22Rv1 (cell line): ENCODE measurements around the gene HMBS.
"Not testable (repeated sequence)": the region's sequence is repeated elsewhere in the genome, so short reads cannot be mapped to it uniquely, and the experiment has no call there.

ENCODE experiments used
- H3K27ac ChIP-seq: fragments of 450-650 bp; 2 replicates; pipeline ENCODE4 v1.5.1; 2017
- CTCF ChIP-seq: fragments of 450-650 bp; IDR thresholded peaks from 2 replicates; pipeline ENCODE4 v1.5.1; 2017; ENCODE audit warnings: mild to moderate bottlenecking
- ZFX ChIP-seq: fragments of 450-650 bp; IDR thresholded peaks from 2 replicates; pipeline ENCODE4 v1.6.1; 2017; ENCODE audit warnings: antibody characterized with exemption, borderline replicate concordance

The HMBS gene

GRCh38 chr11:119084663-119085436 is at the start of gene HMBS:
Gene HMBS (plus strand): TSS chr11:119084881. CDS start chr11:119085034, 153 bp downstream.
- peak within 1 kb of the TSS; percentile 81 for H3K27ac ChIP-seq
- TF ChIP-seq CTCF (no peak), ZFX (no peak)

- TF ChIP-seq ZFX: no peak
- no peak for TF ChIP-seq CTCF
- H3K27ac ChIP-seq: no peak overlapping the region
Observed at GRCh38 chr11:119038884-119039283, 45.8 kb upstream of the HMBS start.

GRCh38 chr11:119039471-119039870 is 45.2 kb upstream of the HMBS start:
- H3K27ac ChIP-seq: not testable (repeated sequence)

GRCh38 chr11:119041821-119042514 is 42.7 kb upstream of the HMBS start:
- no peak overlapping the region for H3K27ac ChIP-seq
- no peak for TF ChIP-seq CTCF
- TF ChIP-seq ZFX: no peak

- TF ChIP-seq CTCF: no peak
- no peak for TF ChIP-seq ZFX
- H3K27ac ChIP-seq: no peak overlapping the region
Observed at GRCh38 chr11:119042927-119043326, 41.8 kb upstream of the HMBS start.

GRCh38 chr11:119044708-119045107 is 40.0 kb upstream of the HMBS start:
- TF ChIP-seq ZFX (no peak), CTCF (0 out of 2 replicates have a peak, but pooled peaks have one; percentile 9)
- no peak overlapping the region for H3K27ac ChIP-seq

GRCh38 chr11:119046489-119046888 is 38.2 kb upstream of the HMBS start:
- TF ChIP-seq ZFX: no peak
- no peak for TF ChIP-seq CTCF

More at GRCh38 chr11:119046489-119046888, 38.2 kb upstream of the HMBS start:
- no peak overlapping the region for H3K27ac ChIP-seq
